T1000 (cell line): ENCODE measurements around the gene ANGPTL7.
"Not testable (repeated sequence)": the region's sequence is repeated elsewhere in the genome, so short reads cannot be mapped to it uniquely, and the experiment has no call there.

Experiments
- DNase-seq: peaks from one replicate; lab custom pipeline; 2025; ENCODE audit warnings: mixed read lengths; lab: John Stamatoyannopoulos, UW

The ANGPTL7 gene

GRCh38 chr1:11188858-11189451 lies at the start of gene ANGPTL7:
Gene ANGPTL7, plus strand, starts transcription at chr1:11189355. Its CDS starts 225 bp downstream, at chr1:11189580.
- no peak for DNase-seq

GRCh38 chr1:11142618-11143391 lies 46.4 kb upstream of the ANGPTL7 start:
- DNase-seq = no peak

- DNase-seq = no peak
These were observed 45.8 kb upstream of the ANGPTL7 start for GRCh38 chr1:11143401-11143800.

- DNase-seq = no peak
These were observed 45.2 kb upstream of the ANGPTL7 start for GRCh38 chr1:11143907-11144306.

GRCh38 chr1:11144570-11145256 lies 44.4 kb upstream of the ANGPTL7 start:
- DNase-seq = no peak

- no peak for DNase-seq
These were observed 43.4 kb upstream of the ANGPTL7 start for GRCh38 chr1:11145741-11146140.

GRCh38 chr1:11147197-11147770 lies 41.9 kb upstream of the ANGPTL7 start:
- no peak for DNase-seq

- DNase-seq = no peak
These were observed 38.8 kb upstream of the ANGPTL7 start for GRCh38 chr1:11150326-11150725.

- DNase-seq = no peak
These were observed 38.0 kb upstream of the ANGPTL7 start for GRCh38 chr1:11151114-11151513.

GRCh38 chr1:11151826-11152612 lies 37.1 kb upstream of the ANGPTL7 start:
- DNase-seq = no peak

GRCh38 chr1:11152755-11153154 lies 36.4 kb upstream of the ANGPTL7 start:
- DNase-seq = no peak

- DNase-seq = no peak
These were observed 36.0 kb upstream of the ANGPTL7 start for GRCh38 chr1:11153184-11153583.

GRCh38 chr1:11156441-11156840 lies 32.7 kb upstream of the ANGPTL7 start:
- no peak for DNase-seq

GRCh38 chr1:11156963-11157362 lies 32.2 kb upstream of the ANGPTL7 start:
- DNase-seq = no peak

- DNase-seq = no peak
These were observed 31.8 kb upstream of the ANGPTL7 start for GRCh38 chr1:11157394-11157793.

GRCh38 chr1:11157867-11158266 lies 31.3 kb upstream of the ANGPTL7 start:
- no peak for DNase-seq

GRCh38 chr1:11158291-11158690 lies 30.9 kb upstream of the ANGPTL7 start:
- no peak for DNase-seq

- peak; percentile 50 for DNase-seq
These were observed 30.3 kb upstream of the ANGPTL7 start for GRCh38 chr1:11158720-11159321.

- DNase-seq = not testable (repeated sequence)
These were observed 26.4 kb upstream of the ANGPTL7 start for GRCh38 chr1:11162752-11163151.

- DNase-seq = not testable (repeated sequence)
These were observed 22.4 kb upstream of the ANGPTL7 start for GRCh38 chr1:11166744-11167143.

GRCh38 chr1:11168731-11169130 lies 20.4 kb upstream of the ANGPTL7 start:
- DNase-seq = no peak
